Activated CD4-positive, alpha-beta T cell treated with anti-CD3 and anti-CD28 coated beads, Interleukin-10, Interleukin-2, amounts not matched to agents 100 ng/mL and 50 ng/mL, durations not matched to agents 16 hours and 8 hours (primary cell): Measurements from ENCODE around the gene RNF125.
A peak's percentile ranks its signal among the peaks of the same experiment; 100 is the strongest.
"Not testable (repeated sequence)": the region's sequence is repeated elsewhere in the genome, so short reads cannot be mapped to it uniquely, and the experiment has no call there.

Source experiments
- DNase-seq: peaks from one replicate; pipeline ENCODE4 v3.0.0-alpha.2; 2020

The RNF125 gene

GRCh38 chr18:32026491-32027086, 8.0 kb downstream of the RNF125 start:
- no peak for DNase-seq

GRCh38 chr18:32029558-32029957, 10.9 kb downstream of the RNF125 start:
- no peak for DNase-seq

- no peak for DNase-seq
Observed at GRCh38 chr18:32032609-32033008, 14.0 kb downstream of the RNF125 start.

GRCh38 chr18:32036506-32037180, 18.0 kb downstream of the RNF125 start:
- DNase-seq = peak; percentile 18

- DNase-seq = no peak
Observed at GRCh38 chr18:32037616-32038015, 19.0 kb downstream of the RNF125 start.

- DNase-seq = peak; percentile 80
Observed at GRCh38 chr18:32040936-32041335, 22.3 kb downstream of the RNF125 start.

- no peak for DNase-seq
Observed at GRCh38 chr18:32042337-32042736, 23.7 kb downstream of the RNF125 start.

- DNase-seq = peak; percentile 26
Observed at GRCh38 chr18:32048507-32049091, 30.0 kb downstream of the RNF125 start.

GRCh38 chr18:32049393-32050171, 31.0 kb downstream of the RNF125 start:
- DNase-seq = peak; percentile 59

GRCh38 chr18:32056613-32057358, 38.2 kb downstream of the RNF125 start:
- no peak for DNase-seq

- DNase-seq = no peak
Observed at GRCh38 chr18:32057624-32058165, 39.1 kb downstream of the RNF125 start.

- no peak for DNase-seq
Observed at GRCh38 chr18:32060026-32060425, 41.4 kb downstream of the RNF125 start.

GRCh38 chr18:32067375-32068167, 48.9 kb downstream of the RNF125 start:
- DNase-seq = no peak

- peak; percentile 35 for DNase-seq
Observed at GRCh38 chr18:32072321-32072720, 53.7 kb downstream of the RNF125 start.

- peak; percentile 62 for DNase-seq
Observed at GRCh38 chr18:32074206-32074605, 55.6 kb downstream of the RNF125 start.

GRCh38 chr18:32078845-32079244, 60.2 kb downstream of the RNF125 start:
- DNase-seq = no peak

GRCh38 chr18:32081881-32082280, 63.3 kb downstream of the RNF125 start:
- DNase-seq = no peak

GRCh38 chr18:32083781-32084180, 65.2 kb downstream of the RNF125 start:
- DNase-seq = no peak

- DNase-seq = no peak
Observed at GRCh38 chr18:32086881-32087280, 68.3 kb downstream of the RNF125 start.

- DNase-seq = not testable (repeated sequence)
Observed at GRCh38 chr18:32090831-32091230, 72.2 kb downstream of the RNF125 start.

- DNase-seq = no peak
Observed at GRCh38 chr18:32091325-32091723, 72.7 kb downstream of the RNF125 start.
